Adrenal gland (tissue), 12 donors: Measurements from ENCODE around the gene CDK5RAP2. TPM values are rescaled to one million over a fixed set of nuclear protein-coding genes. Genes with fewer than 3 reads are reported as not detected.

Experiments used
- DNase-seq, 7 donors: peaks; one replicate each; pipeline ENCODE4 v3.0.0-alpha.2; 2019 to 2020
- H3K27ac ChIP-seq, 5 donors: fragments of 200-600 bp; sonication (generic) in 4 of 5; 1 replicate in 3 of 5; 2 replicates in 2 of 5; pipeline versions ENCODE4 v1.5.1 to v1.8.0; 2016 to 2020; ENCODE audit warnings: mild to moderate bottlenecking in 1 of 5
- H3K27me3 ChIP-seq: fragments of 200-600 bp; 2 replicates; pipeline ENCODE4 v1.8.0; 2021
- H3K36me3 ChIP-seq, 2 donors: fragments of 200-600 bp; replicated peaks in 1 of 2; 1 replicate in 1 of 2; 2 replicates in 1 of 2; pipeline versions ENCODE4 v1.5.1 to v1.8.0; 2018 to 2022
- H3K4me1 ChIP-seq, 2 donors: fragments of 200-600 bp; replicated peaks in 1 of 2; 1 replicate in 1 of 2; 2 replicates in 1 of 2; pipeline versions ENCODE4 v1.5.1 to v1.8.0; 2018 to 2021
- H3K4me3 ChIP-seq, 4 donors: fragments of 200-600 bp; sonication (generic) in 3 of 4; one replicate each; pipeline ENCODE4 v1.5.1; 2016 to 2018
- H3K9me3 ChIP-seq, 3 donors: fragments of 200-600 bp; sonication (generic) in 1 of 3; replicated peaks in 1 of 3; 1 replicate in 2 of 3; 2 replicates in 1 of 3; pipeline versions ENCODE4 v1.5.1 to v1.8.0; 2016 to 2021
- CTCF ChIP-seq, 6 experiments: fragments of 450-650 bp in 4 of 6; fragments of 200-600 bp in 2 of 6; sonication (generic) in 1 of 6; IDR thresholded peaks; 1 replicate in 5 of 6; 2 replicates in 1 of 6; pipeline versions ENCODE4 v1.5.1 to v1.8.0; 2016 to 2021; ENCODE audit warnings: antibody characterized with exemption in 6 of 6, mild to moderate bottlenecking in 2 of 6, moderate library complexity in 1 of 6
- POLR2A ChIP-seq, 2 donors: fragments of 450-650 bp; IDR thresholded peaks; one replicate each; pipeline ENCODE4 v1.6.1; 2017; ENCODE audit warnings: antibody characterized with exemption in 2 of 2, mild to moderate bottlenecking in 2 of 2, moderate library complexity in 1 of 2
- WGBS, 4 donors: extraction: QIAGEN DNeasy Blood & Tissue Kit in 2 of 4; methylation state at CpG; one replicate each; pipeline versions ENCODE4 v1.1.5 to v1.1.7; 2013 to 2017; 5-methylcytosine and 5-hydroxymethylcytosine counted together
- intact Hi-C, 2 donors: fragments of 100-400 bp; cut with DNase I; formaldehyde crosslinking; loops; one replicate each; pipeline versions ENCODE4 v1.14.1 to v1.15.0; 2022 to 2023
- polyA plus RNA-seq, 3 donors: library from polyadenylated mRNA; stranded (reverse); fragments of 200-250 nt in 2 of 3; fragments of 350-450 nt in 1 of 3; fragmentation: Illumina TruSeq in 1 of 3; extraction: RNeasy Lipid Tissue Mini Kit (QIAGEN cat#74804) in 1 of 3; gene quantifications; one replicate each; pipeline ENCODE4 v1.2.3, GENCODE V29; 2013 to 2014
- total RNA-seq, 9 donors: library from RNA; depleted of rRNA in 4 of 9; stranded (reverse); fragments of >200 nt in 4 of 9; fragments of 120-200 nt in 1 of 9; fragmentation: NEBNext Ultra II Directional in 1 of 9; extraction: Animal tissue kit (Norgen Biotek cat#: 25700) in 1 of 9; gene quantifications; one replicate each; pipeline versions ENCODE4 v1.1.0 to v1.2.4, GENCODE V29; 2013 to 2023
- donor health status: healthy with polysubstance abuse.
- donor health status: Bipolar disorder and iron deficiency.
- donor health status: DM: yes; HTN: yes; CAD: no.
- donor health status: DM: no; HTN: no; CAD: no.
- donor health status: DM: no; HTN: no; CAD: no.
- donor health status: DM: yes; HTN: yes; CAD: no.

Gene CDK5RAP2
- total and polyA plus RNA-seq, 12 donors: 26.0 to 60.7 (median 41.9) TPM

DNA sequence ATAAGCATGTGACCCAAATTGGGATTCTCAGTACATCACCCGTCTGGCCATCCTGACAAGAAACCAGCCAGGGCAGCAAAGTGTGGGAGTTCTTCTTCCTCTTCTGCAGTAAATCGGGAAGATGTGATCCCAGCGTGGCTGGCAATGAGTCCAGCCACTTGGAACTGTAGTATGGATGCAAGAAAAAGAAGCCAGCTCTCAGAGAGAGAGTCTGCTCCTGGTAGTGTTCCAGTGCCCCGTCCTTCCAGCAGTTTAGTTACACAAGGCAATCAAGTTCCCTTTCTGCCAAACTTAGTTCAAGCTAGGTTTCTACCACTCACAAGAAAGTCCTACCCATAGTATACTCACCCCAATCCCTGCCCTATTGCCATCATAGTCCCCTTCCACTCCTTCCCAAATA is 65.6 kb downstream of the CDK5RAP2 start:
- 93 to 100% (median 95%) methylated on average over 4 of the region's 4 CpGs for WGBS, 4 donors
- H3K27ac ChIP-seq: no peak overlapping the region
- intact Hi-C loops: no loop called here

GRCh38 chr9:120513825-120514396 is 66.1 kb downstream of the CDK5RAP2 start:
- Histone ChIP-seq H3K27me3 (no peaks in the 10 kb centered on the region), H3K4me1 (peaks cover 0 to under 1% of the 10 kb centered on the region in 2 donors), H3K4me3 (no peak overlapping the region), H3K9me3 (no peaks in the 10 kb centered on the region), H3K27ac (no peak overlapping the region), H3K36me3 (peaks cover 0 to 4% of the 10 kb centered on the region in 2 donors)
- DNase-seq: no peak
- WGBS, 4 donors: 93 to 97% (median 95%) methylated on average over 4 of the region's 4 CpGs
- no peak for TF ChIP-seq POLR2A (IDR thresholded peaks at IDR 0.05)
- TF ChIP-seq CTCF (IDR thresholded peaks at IDR 0.05): no peak
- intact Hi-C loops: no loop called here

More for the DNA sequence above, 65.6 kb downstream of the CDK5RAP2 start:
- TF ChIP-seq POLR2A (IDR thresholded peaks at IDR 0.05): no peak
- TF ChIP-seq CTCF (IDR thresholded peaks at IDR 0.05): no peak
- DNase-seq: no peak
- H3K36me3 ChIP-seq: peaks cover 0 to 4% of the 10 kb centered on the region in 2 donors
- H3K4me1 ChIP-seq: peaks cover 0 to 5% of the 10 kb centered on the region in 2 donors
- no peaks in the 10 kb centered on the region for H3K9me3 ChIP-seq
- H3K27me3 ChIP-seq: no peaks in the 10 kb centered on the region
- H3K4me3 ChIP-seq: no peak overlapping the region

- Histone ChIP-seq H3K4me1 (no peaks in the 10 kb centered on the region), H3K9me3 (no peaks in the 10 kb centered on the region), H3K27ac (no peak overlapping the region), H3K4me3 (no peak overlapping the region), H3K36me3 (peaks cover 0 to 4% of the 10 kb centered on the region in 2 donors), H3K27me3 (no peaks in the 10 kb centered on the region)
- 91 to 99% (median 97%) methylated on average over 3 of the region's 3 CpGs for WGBS, 4 donors
- TF ChIP-seq CTCF (IDR thresholded peaks at IDR 0.05): no peak
- no peak for TF ChIP-seq POLR2A (IDR thresholded peaks at IDR 0.05)
- intact Hi-C loops: no loop called here
- DNase-seq: no peak
Observed at GRCh38 chr9:120510816-120511215, 69.2 kb downstream of the CDK5RAP2 start.

DNA sequence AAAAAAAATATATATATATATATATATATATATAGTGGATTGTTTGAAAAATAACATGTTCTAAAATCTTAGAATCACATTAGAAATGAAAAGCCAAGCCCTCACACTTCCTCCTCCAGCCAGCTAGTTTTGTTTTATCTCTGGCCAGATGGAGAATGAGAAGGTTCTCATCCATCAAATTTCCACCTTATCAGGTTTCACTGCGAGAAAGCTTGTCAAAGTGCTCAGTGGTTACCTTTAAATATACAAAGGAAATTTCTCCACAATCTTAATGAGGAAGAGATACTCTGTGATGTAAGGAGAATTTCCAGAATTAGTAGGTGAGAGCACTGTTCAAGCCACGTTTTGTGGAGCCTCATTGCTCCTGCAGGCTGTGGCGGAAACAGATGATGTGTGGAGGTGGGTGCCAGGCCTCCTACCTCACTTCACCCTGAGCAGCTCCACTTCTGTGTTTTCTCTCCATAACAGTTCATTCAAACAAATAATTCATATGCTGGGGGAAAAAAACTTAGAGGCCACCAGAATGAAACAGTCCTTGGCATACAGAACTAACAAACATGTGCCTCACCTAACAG is 71.9 kb downstream of the CDK5RAP2 start:
- DNase-seq: no peak
- no peak overlapping the region for H3K27ac ChIP-seq
- H3K27me3 ChIP-seq: no peaks in the 10 kb centered on the region
- no peaks in the 10 kb centered on the region for H3K9me3 ChIP-seq
- no peaks in the 10 kb centered on the region for H3K36me3 ChIP-seq
- TF ChIP-seq CTCF (IDR thresholded peaks at IDR 0.05) (no peak), POLR2A (IDR thresholded peaks at IDR 0.05) (no peak)
- no peaks in the 10 kb centered on the region for H3K4me1 ChIP-seq
- WGBS, 4 donors: 72 to 84% (median 80%) methylated on average over 3 of the region's 3 CpGs
- intact Hi-C loops: no loop called here
- no peak overlapping the region for H3K4me3 ChIP-seq
